Activated gamma-delta T cell treated with anti-CD3 and anti-CD28 coated beads, Interleukin-2, amount 50 U/mL, for 16 hours (primary cell): ENCODE data around the gene RBMS3.
"Not testable (repeated sequence)": the region's sequence is repeated elsewhere in the genome, so short reads cannot be mapped to it uniquely, and the experiment has no call there.

Source experiments
- DNase-seq: peaks from one replicate; pipeline ENCODE4 v3.0.0-alpha.2; 2020; ENCODE audit warnings: low read depth

RBMS3 gene

DNA sequence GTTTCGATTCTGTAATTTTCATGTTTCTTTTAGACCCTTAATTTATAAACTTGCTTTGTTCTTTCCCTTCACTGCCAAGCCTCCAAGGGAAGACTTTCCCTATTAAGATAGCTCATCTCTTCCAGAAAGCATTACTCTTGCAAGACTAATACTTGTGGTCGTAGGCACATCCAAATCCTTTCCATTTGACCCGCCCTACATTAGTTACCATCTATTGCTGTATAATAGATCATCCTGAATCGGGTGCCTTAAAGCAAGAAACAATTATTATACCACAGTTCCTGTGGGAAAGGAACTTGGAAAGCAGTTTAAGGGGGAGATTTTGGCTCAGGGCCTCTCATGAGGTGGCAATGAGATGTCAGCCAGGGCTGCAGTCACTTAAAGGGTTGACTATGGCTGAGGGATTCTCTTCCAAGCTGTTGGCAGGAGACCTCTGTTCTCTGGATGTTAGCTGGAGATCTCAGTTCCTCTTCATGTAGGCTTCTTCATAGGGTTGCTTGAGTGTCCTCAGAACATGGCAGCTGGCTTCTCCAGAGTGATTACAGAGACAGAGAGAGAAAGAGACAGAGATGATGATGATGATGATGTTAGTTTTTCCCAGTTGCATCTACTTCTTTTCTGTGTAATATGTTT, 755.2 kb downstream of the RBMS3 start:
- DNase-seq = no peak

DNA sequence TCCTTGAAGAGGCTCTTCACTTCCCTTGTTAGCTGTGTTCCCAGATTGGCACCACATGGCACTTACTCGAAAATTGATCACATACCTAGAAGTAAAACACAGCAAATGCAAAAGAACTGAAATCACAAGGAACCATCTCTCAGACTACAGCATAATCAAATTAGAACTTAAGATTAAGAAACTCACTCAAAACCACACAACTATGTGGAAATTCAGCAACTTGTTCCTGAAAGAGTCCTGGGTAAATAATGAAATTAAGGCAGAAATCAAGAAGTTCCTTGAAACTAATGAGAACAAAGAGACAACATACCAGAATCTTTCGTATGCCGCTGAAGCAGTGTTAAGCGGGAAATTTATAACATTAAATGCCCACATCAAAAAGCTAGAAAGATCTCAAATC, 759.3 kb downstream of the RBMS3 start:
- DNase-seq = no peak

DNA sequence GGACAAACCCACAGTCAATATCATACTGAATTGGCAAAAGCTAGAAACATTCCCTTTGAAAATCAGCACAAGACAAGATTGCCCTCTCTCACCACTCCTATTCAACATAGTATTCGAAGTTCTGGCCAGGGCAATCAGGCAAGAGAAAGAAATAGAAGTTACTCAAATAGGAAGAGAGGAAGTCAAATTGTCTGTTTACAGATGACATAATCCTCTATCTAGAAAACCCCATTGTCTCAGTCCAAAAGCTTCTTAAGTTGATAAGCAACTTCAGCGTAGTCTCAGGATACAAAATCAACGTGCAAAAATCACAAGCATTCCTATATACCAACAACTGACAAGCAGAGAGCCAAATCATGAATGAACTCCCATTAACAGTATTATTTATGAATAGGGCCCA, 760.6 kb downstream of the RBMS3 start:
- DNase-seq = not testable (repeated sequence)

DNA sequence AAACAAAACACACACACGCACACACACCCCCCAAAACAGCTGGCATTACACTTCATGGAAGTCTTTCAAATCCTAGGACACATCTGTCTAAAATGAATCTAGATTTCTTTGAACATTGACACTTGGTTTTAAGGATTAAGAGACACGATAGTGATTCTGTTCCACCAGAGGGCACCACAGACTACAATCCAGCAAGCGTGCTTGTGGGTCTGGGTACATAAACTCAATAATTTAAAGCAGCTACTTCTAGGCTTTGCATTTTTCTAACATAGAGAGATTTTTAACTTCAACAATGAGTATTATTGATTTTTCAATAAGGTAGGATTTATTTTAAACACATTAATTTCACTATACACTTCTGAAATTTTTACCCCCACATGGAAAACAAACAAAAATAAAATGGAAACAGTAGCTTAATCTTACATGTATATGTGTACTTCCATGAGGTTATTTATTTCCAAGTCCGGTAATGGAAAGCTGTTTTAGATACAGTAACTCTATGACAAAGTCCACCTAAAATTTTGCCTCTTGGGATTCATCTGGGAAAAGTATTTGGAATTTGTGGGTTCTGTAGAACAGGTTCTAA, 761.5 kb downstream of the RBMS3 start:
- DNase-seq = peak; percentile 12

- DNase-seq = no peak
These were observed 762.2 kb downstream of the RBMS3 start for GRCh38 chr3:30042916-30043555.

DNA sequence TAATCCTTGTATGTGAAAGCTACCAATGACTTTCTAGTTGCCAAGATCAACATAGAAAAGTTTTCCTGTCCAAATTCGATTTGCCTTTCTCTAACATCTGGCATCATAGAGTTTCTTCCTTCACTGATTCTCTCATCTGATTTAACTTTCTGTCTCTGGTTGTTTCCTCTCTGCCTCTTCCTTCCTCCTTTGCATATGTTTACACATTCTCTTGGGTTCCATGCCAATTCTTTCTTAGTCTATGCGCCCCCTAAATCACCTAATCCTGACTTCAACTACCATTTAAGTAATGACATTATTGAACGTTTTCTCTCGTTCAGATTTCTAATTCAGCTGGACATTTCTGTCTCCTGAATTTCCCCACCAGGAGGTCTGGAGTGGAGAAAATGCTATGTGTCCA, 763.6 kb downstream of the RBMS3 start:
- no peak for DNase-seq

- no peak for DNase-seq
These were observed 767.6 kb downstream of the RBMS3 start for GRCh38 chr3:30048431-30048830.

DNA sequence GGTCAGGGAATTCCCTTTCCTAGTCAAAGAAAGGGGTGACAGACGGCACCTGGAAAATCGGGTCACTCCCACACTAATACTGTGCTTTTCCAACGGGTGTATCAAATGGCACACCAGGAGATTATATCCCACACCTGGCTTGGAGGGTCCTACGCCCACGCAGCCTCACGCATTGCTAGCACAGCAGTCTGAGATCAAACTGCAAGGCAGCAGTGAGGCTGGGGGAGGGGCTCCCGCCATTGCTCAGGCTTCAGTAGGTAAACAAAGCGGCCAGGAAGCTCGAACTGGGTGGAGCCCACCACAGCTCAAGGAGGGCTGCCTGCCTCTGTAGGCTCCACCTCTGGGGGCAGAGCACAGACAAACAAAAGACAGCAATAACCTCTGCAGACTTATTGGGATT, 769.2 kb downstream of the RBMS3 start:
- not testable (repeated sequence) for DNase-seq

- DNase-seq = no peak
These were observed 778.4 kb downstream of the RBMS3 start for GRCh38 chr3:30059240-30059639.
